ENCODE results near the gene NOC3L.

DNA sequence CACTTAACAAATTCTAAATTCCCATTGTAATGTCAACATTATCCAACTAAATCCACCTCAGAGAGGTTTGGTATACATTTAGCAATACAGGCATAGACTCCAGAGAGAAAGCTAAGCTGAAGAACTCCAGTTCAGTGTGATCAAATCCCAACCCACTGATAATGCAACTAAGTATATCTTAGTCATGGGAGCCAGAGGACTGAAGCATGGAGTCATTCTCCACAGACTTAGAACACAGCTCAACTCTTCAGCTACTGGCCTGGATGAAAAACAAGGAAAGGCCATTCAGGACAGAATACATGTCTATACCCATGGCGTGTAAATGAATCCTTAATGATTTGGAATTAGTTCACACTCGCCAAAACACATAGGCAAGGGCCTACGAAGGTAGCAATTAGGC, 27.9 kb downstream of the NOC3L start:
- TF ChIP-seq, protein P1, sequence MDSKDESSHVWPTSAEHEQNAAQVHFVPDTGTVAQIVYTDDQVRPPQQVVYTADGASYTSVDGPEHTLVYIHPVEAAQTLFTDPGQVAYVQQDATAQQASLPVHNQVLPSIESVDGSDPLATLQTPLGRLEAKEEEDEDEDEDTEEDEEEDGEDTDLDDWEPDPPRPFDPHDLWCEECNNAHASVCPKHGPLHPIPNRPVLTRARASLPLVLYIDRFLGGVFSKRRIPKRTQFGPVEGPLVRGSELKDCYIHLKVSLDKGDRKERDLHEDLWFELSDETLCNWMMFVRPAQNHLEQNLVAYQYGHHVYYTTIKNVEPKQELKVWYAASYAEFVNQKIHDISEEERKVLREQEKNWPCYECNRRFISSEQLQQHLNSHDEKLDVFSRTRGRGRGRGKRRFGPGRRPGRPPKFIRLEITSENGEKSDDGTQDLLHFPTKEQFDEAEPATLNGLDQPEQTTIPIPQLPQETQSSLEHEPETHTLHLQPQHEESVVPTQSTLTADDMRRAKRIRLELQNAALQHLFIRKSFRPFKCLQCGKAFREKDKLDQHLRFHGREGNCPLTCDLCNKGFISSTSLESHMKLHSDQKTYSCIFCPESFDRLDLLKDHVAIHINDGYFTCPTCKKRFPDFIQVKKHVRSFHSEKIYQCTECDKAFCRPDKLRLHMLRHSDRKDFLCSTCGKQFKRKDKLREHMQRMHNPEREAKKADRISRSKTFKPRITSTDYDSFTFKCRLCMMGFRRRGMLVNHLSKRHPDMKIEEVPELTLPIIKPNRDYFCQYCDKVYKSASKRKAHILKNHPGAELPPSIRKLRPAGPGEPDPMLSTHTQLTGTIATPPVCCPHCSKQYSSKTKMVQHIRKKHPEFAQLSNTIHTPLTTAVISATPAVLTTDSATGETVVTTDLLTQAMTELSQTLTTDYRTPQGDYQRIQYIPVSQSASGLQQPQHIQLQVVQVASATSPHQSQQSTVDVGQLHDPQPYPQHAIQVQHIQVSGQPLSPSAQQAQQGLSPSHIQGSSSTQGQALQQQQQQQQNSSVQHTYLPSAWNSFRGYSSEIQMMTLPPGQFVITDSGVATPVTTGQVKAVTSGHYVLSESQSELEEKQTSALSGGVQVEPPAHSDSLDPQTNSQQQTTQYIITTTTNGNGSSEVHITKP (tag by site-specific recombination; IDR thresholded peaks at IDR 0.05): no peak
- TF ChIP-seq ZNF837 (tag by site-specific recombination; IDR thresholded peaks at IDR 0.05) (no peak), ZFP37 (tag by site-specific recombination; IDR thresholded peaks at IDR 0.05) (no peak), ZNF133 (tag by site-specific recombination; IDR thresholded peaks at IDR 0.05) (no peak), ZNF416 (tag by site-specific recombination; IDR thresholded peaks at IDR 0.05) (no peak), ZNF510 (tag by site-specific recombination; IDR thresholded peaks at IDR 0.05; ENCODE audit: insufficient replicate concordance) (no peak), ZEB2 (tag by site-specific recombination; IDR thresholded peaks at IDR 0.05) (no peak)
- TF ChIP-seq, protein P2, sequence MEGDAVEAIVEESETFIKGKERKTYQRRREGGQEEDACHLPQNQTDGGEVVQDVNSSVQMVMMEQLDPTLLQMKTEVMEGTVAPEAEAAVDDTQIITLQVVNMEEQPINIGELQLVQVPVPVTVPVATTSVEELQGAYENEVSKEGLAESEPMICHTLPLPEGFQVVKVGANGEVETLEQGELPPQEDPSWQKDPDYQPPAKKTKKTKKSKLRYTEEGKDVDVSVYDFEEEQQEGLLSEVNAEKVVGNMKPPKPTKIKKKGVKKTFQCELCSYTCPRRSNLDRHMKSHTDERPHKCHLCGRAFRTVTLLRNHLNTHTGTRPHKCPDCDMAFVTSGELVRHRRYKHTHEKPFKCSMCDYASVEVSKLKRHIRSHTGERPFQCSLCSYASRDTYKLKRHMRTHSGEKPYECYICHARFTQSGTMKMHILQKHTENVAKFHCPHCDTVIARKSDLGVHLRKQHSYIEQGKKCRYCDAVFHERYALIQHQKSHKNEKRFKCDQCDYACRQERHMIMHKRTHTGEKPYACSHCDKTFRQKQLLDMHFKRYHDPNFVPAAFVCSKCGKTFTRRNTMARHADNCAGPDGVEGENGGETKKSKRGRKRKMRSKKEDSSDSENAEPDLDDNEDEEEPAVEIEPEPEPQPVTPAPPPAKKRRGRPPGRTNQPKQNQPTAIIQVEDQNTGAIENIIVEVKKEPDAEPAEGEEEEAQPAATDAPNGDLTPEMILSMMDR (tag by site-specific recombination; IDR thresholded peaks at IDR 0.05): no peak
- TF ChIP-seq, protein P3, sequence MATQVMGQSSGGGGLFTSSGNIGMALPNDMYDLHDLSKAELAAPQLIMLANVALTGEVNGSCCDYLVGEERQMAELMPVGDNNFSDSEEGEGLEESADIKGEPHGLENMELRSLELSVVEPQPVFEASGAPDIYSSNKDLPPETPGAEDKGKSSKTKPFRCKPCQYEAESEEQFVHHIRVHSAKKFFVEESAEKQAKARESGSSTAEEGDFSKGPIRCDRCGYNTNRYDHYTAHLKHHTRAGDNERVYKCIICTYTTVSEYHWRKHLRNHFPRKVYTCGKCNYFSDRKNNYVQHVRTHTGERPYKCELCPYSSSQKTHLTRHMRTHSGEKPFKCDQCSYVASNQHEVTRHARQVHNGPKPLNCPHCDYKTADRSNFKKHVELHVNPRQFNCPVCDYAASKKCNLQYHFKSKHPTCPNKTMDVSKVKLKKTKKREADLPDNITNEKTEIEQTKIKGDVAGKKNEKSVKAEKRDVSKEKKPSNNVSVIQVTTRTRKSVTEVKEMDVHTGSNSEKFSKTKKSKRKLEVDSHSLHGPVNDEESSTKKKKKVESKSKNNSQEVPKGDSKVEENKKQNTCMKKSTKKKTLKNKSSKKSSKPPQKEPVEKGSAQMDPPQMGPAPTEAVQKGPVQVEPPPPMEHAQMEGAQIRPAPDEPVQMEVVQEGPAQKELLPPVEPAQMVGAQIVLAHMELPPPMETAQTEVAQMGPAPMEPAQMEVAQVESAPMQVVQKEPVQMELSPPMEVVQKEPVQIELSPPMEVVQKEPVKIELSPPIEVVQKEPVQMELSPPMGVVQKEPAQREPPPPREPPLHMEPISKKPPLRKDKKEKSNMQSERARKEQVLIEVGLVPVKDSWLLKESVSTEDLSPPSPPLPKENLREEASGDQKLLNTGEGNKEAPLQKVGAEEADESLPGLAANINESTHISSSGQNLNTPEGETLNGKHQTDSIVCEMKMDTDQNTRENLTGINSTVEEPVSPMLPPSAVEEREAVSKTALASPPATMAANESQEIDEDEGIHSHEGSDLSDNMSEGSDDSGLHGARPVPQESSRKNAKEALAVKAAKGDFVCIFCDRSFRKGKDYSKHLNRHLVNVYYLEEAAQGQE (tag by site-specific recombination; IDR thresholded peaks at IDR 0.05): no peak

All from HEK293 (cell line).